ENCODE results near the gene CAV2.

CAV2 gene

DNA sequence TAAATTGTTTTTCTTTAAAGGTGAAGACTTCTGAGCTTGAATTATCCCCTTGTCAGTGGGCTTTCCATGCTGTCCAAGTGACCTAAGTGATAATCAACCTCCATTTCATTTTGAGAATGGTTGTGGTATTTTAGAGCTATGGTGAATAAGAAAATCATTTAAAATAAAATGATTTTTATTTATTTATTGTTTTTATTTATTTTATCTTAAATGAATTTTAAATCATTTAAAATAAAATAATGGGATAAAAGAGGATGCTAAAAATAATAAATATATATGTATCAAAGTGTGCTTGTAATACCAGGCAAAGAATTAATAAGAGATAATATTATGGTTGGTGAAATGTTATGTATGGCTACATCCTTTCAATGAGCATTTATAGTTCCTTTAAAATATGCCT lies 49.8 kb downstream of the CAV2 start:
- DNase-seq = no peak

DNA sequence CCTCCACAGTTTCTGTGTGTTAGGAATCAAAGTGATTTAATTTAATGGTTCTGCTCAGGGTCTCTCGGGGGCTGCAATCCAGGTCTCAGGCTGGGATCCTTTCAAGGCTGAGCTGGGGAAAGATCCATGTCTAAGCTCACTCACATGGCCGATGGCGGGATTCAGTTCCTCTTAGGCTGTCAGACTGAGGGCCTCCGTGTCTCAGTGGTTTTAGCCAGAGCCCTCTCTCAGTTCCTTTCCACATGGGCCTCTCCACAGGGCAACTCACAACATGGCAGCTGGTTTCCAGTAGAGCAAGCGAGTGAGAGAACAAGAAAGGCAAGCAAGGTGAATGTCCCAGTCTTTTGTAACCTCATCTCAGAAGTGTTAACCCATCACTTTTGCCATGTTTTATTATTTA lies 52.2 kb downstream of the CAV2 start:
- DNase-seq = no peak

DNA sequence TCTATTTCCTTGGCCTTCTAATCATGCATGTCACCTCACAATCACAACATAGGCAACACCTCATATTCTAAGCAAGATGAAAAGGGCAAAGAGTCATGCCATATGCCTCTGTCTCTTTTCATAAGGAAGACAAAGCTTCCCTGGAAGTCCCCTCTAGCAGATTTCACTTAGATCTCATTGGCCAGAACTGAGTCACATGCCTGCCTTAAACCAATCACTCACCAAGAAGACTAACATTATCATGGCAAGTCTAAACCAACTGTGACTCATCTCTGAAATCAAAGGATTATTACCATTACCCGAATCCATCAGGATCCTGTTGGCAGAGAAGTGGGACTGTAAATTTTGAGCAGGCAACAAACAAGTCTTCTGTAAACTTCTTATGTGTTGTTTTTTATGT lies 53.1 kb downstream of the CAV2 start:
- DNase-seq = no peak

DNA sequence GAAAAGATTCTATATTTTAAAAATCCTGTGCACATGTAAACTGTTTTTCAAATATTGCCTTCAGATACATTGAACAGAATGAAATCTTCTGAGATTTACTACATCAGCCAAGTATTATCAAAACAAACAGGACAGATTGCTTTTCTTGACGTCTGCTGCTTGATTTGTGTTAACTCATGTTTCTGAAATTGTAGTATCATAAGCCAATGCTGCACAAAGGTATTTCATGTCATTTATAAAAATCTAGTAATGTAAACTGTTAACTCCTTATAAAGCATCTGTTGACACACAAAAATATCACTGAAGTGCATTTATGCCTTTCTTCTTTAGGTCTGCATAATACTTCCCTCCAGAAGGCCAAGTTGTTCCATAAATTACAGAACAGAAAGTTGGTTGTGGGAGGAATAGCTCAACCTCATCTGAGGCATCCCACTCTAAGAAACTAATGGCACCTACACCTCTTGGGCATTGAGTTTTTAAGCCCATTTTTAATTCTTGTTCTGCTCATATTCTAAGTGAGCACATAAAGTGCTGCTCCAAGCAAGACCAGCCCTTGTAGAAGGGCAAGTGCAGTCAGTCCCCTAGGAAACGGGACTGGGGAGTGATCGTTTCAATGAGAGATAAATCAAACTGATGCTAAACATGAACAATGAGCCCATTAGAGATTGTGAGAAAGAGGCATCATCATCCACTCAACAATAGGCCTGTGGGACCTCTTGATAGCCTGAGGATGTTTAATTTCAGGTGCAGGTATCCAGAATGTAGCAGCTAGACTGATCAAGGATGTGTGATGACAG lies 53.8 kb downstream of the CAV2 start:
- DNase-seq = no peak

DNA sequence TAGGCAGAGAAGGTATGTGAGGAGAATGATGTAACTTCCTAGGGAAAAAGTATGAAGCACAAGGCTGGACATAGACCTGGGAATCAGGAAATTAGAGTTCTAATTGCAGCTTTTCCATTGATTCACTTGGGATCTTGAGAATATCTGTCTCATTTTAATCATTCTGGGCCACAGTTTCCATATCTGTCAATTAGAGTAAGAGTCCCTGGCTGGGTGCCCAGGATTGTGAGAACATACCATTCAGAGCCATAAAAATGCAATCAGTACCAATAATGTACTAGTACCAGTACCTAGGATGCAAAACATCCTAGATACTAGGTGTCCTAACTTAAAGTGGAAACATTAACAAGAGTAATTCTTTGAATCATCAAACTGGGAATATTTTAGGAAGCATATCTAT lies 54.9 kb downstream of the CAV2 start:
- DNase-seq = no peak

DNA sequence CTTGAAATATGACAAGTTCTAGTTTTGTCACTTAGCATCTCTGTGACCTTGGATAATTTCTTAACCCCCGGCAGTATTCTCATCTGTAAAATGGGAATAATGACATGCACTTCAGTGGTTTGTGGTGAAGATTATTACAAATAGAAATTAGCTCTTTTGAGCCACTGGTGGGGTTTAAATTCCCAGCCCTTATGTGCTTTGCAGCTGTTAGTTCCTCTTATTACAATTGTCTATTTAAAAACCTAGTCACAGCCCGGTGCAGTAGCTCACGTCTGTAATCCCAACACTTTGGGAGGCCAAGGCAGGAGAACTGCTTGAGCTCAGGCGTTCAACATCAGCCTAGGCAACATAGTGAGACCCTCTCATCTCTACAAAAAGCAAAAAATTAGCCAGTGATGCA lies 55.4 kb downstream of the CAV2 start:
- DNase-seq = no peak

DNA sequence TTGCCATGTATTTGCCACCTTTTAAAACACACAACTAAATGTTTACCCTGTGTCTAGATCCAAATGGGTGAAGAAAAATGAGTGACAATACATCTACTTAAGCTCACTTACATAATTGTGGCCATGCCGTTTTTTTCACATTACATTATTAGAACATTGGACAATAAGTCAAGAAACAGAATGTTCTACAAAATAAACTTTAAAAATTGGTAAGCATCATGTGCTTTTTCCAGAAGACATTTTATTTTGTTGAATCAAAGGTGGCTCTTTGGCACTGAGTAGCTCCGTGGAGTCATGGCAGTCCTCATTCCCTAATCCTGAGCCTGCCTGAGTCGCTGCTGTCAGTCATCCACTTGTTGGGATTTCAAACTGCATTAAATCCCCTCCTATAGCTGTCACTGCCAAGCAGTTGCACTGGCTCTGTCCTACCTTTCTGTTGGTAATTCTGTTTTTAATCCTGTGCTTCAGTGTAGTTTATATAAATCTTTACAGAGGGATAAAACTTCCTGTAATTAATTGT lies 57.6 kb downstream of the CAV2 start:
- DNase-seq = no peak

DNA sequence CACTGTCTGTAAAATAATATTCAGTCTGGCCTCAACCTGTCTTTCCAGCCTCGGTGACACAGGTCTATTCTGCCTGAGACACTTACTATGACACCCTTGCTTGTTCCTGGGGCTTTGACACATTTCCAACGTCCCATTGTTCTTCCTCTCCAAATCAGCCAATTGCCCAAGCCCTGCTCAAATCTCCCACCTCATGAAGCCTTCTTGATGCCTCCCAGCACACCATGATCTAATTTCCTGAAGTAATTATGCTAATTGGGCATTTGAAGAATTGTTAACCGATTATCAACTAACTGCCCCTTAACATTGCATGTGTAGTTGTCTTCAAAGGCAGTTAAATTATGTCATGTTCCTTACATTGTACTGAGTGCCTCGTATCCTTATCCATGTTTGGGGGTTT lies 58.4 kb downstream of the CAV2 start:
- DNase-seq = no peak

Measured in DMS153 (cell line).